ENCODE measurements around the gene MED1. TPM values are rescaled to one million over a fixed set of nuclear protein-coding genes. Genes with fewer than 3 reads are reported as not detected.
"Not testable (repeated sequence)": the region's sequence is repeated elsewhere in the genome, so short reads cannot be mapped to it uniquely, and the experiment has no call there.

The MED1 gene
- total RNA-seq, 1 donor from 2014 or later = 44.4 TPM

GRCh38 chr17:39443326-39443725, 7.7 kb downstream of the MED1 start:
- H3K9me3 Mint-ChIP-seq = no peaks in the 10 kb centered on the region
- peaks cover 39% of the 10 kb centered on the region for H3K36me3 Mint-ChIP-seq
- TF ChIP-seq, protein P1, sequence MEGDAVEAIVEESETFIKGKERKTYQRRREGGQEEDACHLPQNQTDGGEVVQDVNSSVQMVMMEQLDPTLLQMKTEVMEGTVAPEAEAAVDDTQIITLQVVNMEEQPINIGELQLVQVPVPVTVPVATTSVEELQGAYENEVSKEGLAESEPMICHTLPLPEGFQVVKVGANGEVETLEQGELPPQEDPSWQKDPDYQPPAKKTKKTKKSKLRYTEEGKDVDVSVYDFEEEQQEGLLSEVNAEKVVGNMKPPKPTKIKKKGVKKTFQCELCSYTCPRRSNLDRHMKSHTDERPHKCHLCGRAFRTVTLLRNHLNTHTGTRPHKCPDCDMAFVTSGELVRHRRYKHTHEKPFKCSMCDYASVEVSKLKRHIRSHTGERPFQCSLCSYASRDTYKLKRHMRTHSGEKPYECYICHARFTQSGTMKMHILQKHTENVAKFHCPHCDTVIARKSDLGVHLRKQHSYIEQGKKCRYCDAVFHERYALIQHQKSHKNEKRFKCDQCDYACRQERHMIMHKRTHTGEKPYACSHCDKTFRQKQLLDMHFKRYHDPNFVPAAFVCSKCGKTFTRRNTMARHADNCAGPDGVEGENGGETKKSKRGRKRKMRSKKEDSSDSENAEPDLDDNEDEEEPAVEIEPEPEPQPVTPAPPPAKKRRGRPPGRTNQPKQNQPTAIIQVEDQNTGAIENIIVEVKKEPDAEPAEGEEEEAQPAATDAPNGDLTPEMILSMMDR (IDR thresholded peaks at IDR 0.05; ENCODE audit: unreplicated experiment) = no peak
- H3K4me3 Mint-ChIP-seq = no peak overlapping the region
- no peak overlapping the region for H3K27ac Mint-ChIP-seq
- H3K27me3 Mint-ChIP-seq (ENCODE audit: low read depth) = no peaks in the 10 kb centered on the region
- no peak for DNase-seq (ENCODE audit: low spot score in 2 of 2, unreplicated experiment in 2 of 2)
- H3K4me1 Mint-ChIP-seq = peaks cover under 1% of the 10 kb centered on the region

DNA sequence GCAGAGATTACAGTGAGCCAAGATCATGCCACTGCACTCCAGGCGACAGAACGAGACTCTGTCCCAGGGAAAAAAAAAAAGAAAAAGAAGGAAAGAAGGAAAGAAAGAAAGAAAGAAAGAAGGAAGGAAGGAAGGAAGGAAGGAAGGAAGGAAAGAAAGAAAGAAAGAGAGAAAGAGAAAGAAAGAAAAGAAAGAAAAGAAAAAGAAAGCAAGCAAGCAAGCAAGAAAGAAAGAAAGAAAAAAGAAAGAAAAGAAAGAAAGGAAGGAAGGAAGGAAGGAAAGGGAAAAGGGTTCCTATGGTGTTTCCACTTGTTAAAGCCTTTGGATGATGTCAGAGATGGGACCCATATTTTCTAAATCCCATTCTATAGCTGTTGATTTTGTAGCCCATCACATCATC, 11.2 kb downstream of the MED1 start:
- H3K4me3 Mint-ChIP-seq; H3K27ac Mint-ChIP-seq; H3K27me3 Mint-ChIP-seq (ENCODE audit: low read depth); H3K9me3 Mint-ChIP-seq; H3K4me1 Mint-ChIP-seq; DNase-seq (ENCODE audit: low spot score in 2 of 2, unreplicated experiment in 2 of 2): not testable (repeated sequence)
- H3K36me3 Mint-ChIP-seq = peaks cover 37% of the 10 kb centered on the region

- Mint-ChIP-seq H3K27ac (no peak overlapping the region), H3K36me3 (peaks cover 30% of the 10 kb centered on the region), H3K27me3 (ENCODE audit: low read depth) (no peaks in the 10 kb centered on the region), H3K4me1 (no peaks in the 10 kb centered on the region), H3K9me3 (no peaks in the 10 kb centered on the region), H3K4me3 (no peak overlapping the region)
- TF ChIP-seq, protein P1 (IDR thresholded peaks at IDR 0.05; ENCODE audit: unreplicated experiment) = no peak
- DNase-seq (ENCODE audit: low spot score in 2 of 2, unreplicated experiment in 2 of 2) = no peak
Measured at GRCh38 chr17:39429600-39429999, 21.5 kb downstream of the MED1 start.

DNA sequence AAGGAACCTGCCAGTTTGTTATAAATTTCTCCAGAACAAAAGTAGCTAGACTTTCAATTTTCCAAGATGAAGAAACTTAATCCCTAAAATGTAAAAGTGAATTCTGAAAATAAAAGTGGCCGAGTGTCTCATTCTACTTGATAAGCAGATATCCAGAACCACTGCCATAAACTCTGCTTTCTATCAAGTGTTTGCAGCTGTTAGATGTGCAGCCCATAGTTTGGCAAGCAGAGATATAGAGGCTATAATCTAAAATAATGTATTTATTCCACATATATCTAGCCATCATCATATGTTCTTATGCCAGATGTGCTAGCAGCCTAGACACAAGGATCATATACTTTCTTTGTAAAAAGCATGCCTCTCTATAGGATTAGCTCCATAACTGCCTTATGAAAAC, 34.9 kb downstream of the MED1 start:
- Mint-ChIP-seq H3K4me1 (no peaks in the 10 kb centered on the region), H3K27ac (no peak overlapping the region), H3K36me3 (peaks cover 31% of the 10 kb centered on the region), H3K9me3 (no peaks in the 10 kb centered on the region), H3K4me3 (no peak overlapping the region), H3K27me3 (ENCODE audit: low read depth) (no peaks in the 10 kb centered on the region)
- no peak for DNase-seq (ENCODE audit: low spot score in 2 of 2, unreplicated experiment in 2 of 2)
- TF ChIP-seq, protein P1 (IDR thresholded peaks at IDR 0.05; ENCODE audit: unreplicated experiment) = no peak

GRCh38 chr17:39410279-39410678, 40.8 kb downstream of the MED1 start:
- TF ChIP-seq, protein P1 (IDR thresholded peaks at IDR 0.05; ENCODE audit: unreplicated experiment) = no peak
- peaks cover 40% of the 10 kb centered on the region for H3K36me3 Mint-ChIP-seq

DNA sequence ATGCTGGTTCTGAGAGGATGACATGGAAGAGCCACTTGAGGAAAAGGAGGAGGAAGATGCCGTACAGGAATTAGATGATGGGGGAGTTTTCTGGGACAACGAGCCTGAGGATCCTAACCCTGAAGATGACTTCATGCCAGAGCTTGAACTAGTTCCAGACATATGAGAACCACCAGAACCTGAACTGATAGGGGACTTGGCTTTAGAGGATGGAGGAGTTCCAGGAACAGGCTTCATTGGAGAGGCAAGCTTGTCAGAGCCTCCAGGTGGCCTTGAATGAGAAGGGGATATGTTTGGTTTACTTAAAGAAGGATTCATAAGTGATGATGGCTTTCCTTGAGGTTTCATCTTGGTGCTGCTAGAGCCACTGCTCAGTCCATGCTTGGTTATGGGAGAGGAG, 42.7 kb downstream of the MED1 start:
- DNase-seq (ENCODE audit: low spot score in 2 of 2, unreplicated experiment in 2 of 2) = no peak
- H3K9me3 Mint-ChIP-seq = no peaks in the 10 kb centered on the region
- no peak overlapping the region for H3K4me3 Mint-ChIP-seq
- H3K4me1 Mint-ChIP-seq = no peaks in the 10 kb centered on the region
- H3K27ac Mint-ChIP-seq = no peak overlapping the region
- peaks cover 34% of the 10 kb centered on the region for H3K36me3 Mint-ChIP-seq
- no peaks in the 10 kb centered on the region for H3K27me3 Mint-ChIP-seq (ENCODE audit: low read depth)
- TF ChIP-seq, protein P1 (IDR thresholded peaks at IDR 0.05; ENCODE audit: unreplicated experiment) = no peak

More at GRCh38 chr17:39410279-39410678, 40.8 kb downstream of the MED1 start:
- Mint-ChIP-seq H3K9me3 (no peaks in the 10 kb centered on the region), H3K4me3 (no peak overlapping the region), H3K27me3 (ENCODE audit: low read depth) (no peaks in the 10 kb centered on the region), H3K27ac (no peak overlapping the region), H3K4me1 (no peaks in the 10 kb centered on the region)
- DNase-seq (ENCODE audit: low spot score in 2 of 2, unreplicated experiment in 2 of 2) = peak in 1 of 2 experiments; percentile 7

Data from mesothelial cell of epicardium (in vitro differentiated cells).